T-helper 2 cell treated with Interferon-gamma antibody and Interleukin-4, amounts not matched to agents 5 μg/mL and 100 μg/mL, for 36 hours (primary cell): ENCODE measurements around the gene DDX31.

Source experiments
- DNase-seq: peaks from one replicate; pipeline ENCODE4 v3.0.0; 2021; ENCODE audit warnings: low spot score
- H3K27ac Mint-ChIP-seq: one replicate; pipeline ENCODE4 v1.8.0; 2021; ENCODE audit warnings: mild to moderate bottlenecking, mixed read lengths
- H3K27me3 Mint-ChIP-seq: one replicate; pipeline ENCODE4 v1.8.0; 2021; ENCODE audit warnings: low read depth, mixed read lengths
- H3K36me3 Mint-ChIP-seq: one replicate; pipeline ENCODE4 v1.8.0; 2021; ENCODE audit warnings: low read depth, mixed read lengths
- H3K4me1 Mint-ChIP-seq: one replicate; pipeline ENCODE4 v1.8.0; 2021; ENCODE audit warnings: low read depth, mixed read lengths
- H3K4me3 Mint-ChIP-seq: one replicate; pipeline ENCODE4 v1.8.0; 2022; ENCODE audit warnings: mild to moderate bottlenecking, moderate library complexity, mixed read lengths
- H3K9me3 Mint-ChIP-seq: one replicate; pipeline ENCODE4 v1.8.0; 2021; ENCODE audit warnings: mixed read lengths

Gene DDX31

DNA sequence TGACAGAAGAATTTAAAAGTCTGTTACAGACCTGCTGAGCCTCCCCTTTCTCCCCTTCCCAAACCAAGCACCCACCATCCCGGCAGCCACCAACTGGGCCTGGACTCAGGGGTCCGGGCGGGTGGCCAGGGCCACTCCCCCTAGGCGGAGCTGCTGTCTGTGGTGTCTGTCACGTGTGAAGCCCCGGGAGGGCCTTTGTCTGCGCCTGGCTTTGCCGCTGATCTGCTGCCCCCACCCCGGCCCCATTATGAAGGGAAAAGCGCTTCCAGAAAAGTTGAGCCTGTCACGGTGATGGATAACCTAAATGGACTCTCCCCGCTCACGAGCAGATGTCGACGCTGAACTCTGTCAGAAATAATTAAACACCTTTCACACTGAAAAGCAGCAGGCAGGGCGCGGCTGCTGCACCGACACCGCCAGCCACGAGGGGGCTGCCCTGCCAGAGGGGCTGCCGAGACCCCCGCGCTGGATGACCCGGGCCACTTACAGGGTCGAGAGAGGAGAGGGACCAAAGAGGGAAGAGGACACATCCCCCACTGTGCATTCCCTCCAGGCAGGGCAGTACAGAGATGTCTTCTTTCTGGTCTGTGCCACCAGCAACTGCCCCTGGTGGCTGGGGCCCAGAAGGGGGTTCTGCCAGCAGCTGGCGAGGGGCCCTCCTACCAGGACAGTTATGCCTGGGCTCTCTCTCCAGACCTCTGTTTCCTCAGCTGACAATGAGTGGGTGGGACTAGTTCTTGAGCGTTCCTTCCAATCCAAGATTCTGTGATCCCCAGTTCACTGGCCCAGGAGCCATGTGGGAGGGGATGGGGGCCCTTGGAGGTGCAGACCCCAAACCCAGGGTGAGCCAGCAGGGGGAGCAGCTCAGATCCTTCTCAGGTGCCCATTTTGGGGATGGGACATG lies 123.4 kb downstream of the DDX31 start:
- Mint-ChIP-seq H3K4me1 (no peaks in the 10 kb centered on the region), H3K4me3 (no peak overlapping the region), H3K36me3 (no peaks in the 10 kb centered on the region)

DNA sequence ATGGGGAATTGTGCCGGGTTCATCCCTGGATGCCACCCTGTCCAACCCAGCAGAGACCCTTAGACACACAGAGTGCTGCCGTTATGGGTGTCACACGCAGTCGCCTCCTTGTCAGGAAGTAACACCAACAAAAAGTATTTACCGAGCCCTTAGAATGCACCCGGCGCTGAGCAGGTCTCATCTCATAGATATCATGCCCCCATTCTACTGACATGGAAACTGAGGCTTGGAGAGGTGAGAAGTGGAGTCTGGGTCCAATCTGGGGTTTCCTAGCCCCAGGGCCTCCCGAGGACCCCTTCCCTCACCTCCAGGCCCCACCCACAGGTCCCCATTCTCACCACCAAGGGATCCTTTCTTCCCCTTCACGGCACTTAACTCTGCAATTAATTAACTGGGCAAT lies 124.2 kb downstream of the DDX31 start:
- Mint-ChIP-seq H3K9me3 (no peaks in the 10 kb centered on the region), H3K27me3 (peaks cover 6% of the 10 kb centered on the region), H3K4me1 (no peaks in the 10 kb centered on the region), H3K4me3 (no peak overlapping the region), H3K27ac (no peak overlapping the region), H3K36me3 (no peaks in the 10 kb centered on the region)
- no peak for DNase-seq

More for the DNA sequence above, 123.4 kb downstream of the DDX31 start:
- DNase-seq = no peak
- Mint-ChIP-seq H3K27ac (no peak overlapping the region), H3K27me3 (peaks cover 6% of the 10 kb centered on the region), H3K9me3 (no peaks in the 10 kb centered on the region)

- no peak overlapping the region for H3K27ac Mint-ChIP-seq
- H3K9me3 Mint-ChIP-seq = no peaks in the 10 kb centered on the region
- peaks cover 6% of the 10 kb centered on the region for H3K27me3 Mint-ChIP-seq
- no peaks in the 10 kb centered on the region for H3K4me1 Mint-ChIP-seq
- DNase-seq = no peak
- H3K36me3 Mint-ChIP-seq = no peaks in the 10 kb centered on the region
- H3K4me3 Mint-ChIP-seq = no peak overlapping the region
These were observed 125.8 kb downstream of the DDX31 start for GRCh38 chr9:132543960-132544359.

GRCh38 chr9:132543251-132543650 lies 126.5 kb downstream of the DDX31 start:
- Mint-ChIP-seq H3K9me3 (no peaks in the 10 kb centered on the region), H3K4me1 (no peaks in the 10 kb centered on the region), H3K27ac (no peak overlapping the region), H3K36me3 (no peaks in the 10 kb centered on the region), H3K4me3 (no peak overlapping the region), H3K27me3 (peaks cover 6% of the 10 kb centered on the region)
- no peak for DNase-seq
